GM18499 (cell line): ENCODE data around the gene CDC25C.
A peak's percentile ranks its signal among the peaks of the same experiment; 100 is the strongest.

Source experiments
- ATAC-seq: cut with Tn5 transposase; IDR thresholded peaks from one replicate; pipeline ENCODE4 v1.9.1; 2021; ENCODE audit warnings: moderate number of reproducible peaks; ENCODE audit not compliant: insufficient read depth, unreplicated experiment

Gene CDC25C

GRCh38 chr5:138331449-138332368 is at the start of gene CDC25C:
Gene CDC25C (minus strand): TSS chr5:138331804. CDS start chr5:138331180, 624 bp downstream.
- ATAC-seq = peak; percentile 92

GRCh38 chr5:138372653-138373052 is 41.0 kb upstream of the CDC25C start:
- ATAC-seq = no peak

- no peak for ATAC-seq
Observed at GRCh38 chr5:138372225-138372624, 40.6 kb upstream of the CDC25C start.

- no peak for ATAC-seq
Observed at GRCh38 chr5:138371454-138371853, 39.9 kb upstream of the CDC25C start.

- ATAC-seq = no peak
Observed at GRCh38 chr5:138370537-138370936, 38.9 kb upstream of the CDC25C start.

GRCh38 chr5:138369706-138370105 is 38.1 kb upstream of the CDC25C start:
- no peak for ATAC-seq

- no peak for ATAC-seq
Observed at GRCh38 chr5:138369261-138369660, 37.7 kb upstream of the CDC25C start.

GRCh38 chr5:138366632-138367382 is 35.2 kb upstream of the CDC25C start:
- ATAC-seq = no peak

- no peak for ATAC-seq
Observed at GRCh38 chr5:138364576-138364975, 33.0 kb upstream of the CDC25C start.

- ATAC-seq = no peak
Observed at GRCh38 chr5:138360941-138361452, 29.4 kb upstream of the CDC25C start.

GRCh38 chr5:138359621-138360020 is 28.0 kb upstream of the CDC25C start:
- ATAC-seq = no peak

- ATAC-seq = peak; percentile 41
Observed at GRCh38 chr5:138354926-138355378, 23.3 kb upstream of the CDC25C start.

GRCh38 chr5:138354387-138354786 is 22.8 kb upstream of the CDC25C start:
- ATAC-seq = no peak

GRCh38 chr5:138353560-138354080 is 22.0 kb upstream of the CDC25C start:
- ATAC-seq = no peak

GRCh38 chr5:138352722-138353559 is 21.3 kb upstream of the CDC25C start:
- peak; percentile 19 for ATAC-seq

GRCh38 chr5:138352071-138352721 is 20.6 kb upstream of the CDC25C start, which contains the start of gene KDM3B:
Gene KDM3B (plus strand): TSS chr5:138352685. CDS start chr5:138352796, 111 bp downstream.
- ATAC-seq = peak; percentile 31

- no peak for ATAC-seq
Observed at GRCh38 chr5:138351517-138351916, 19.9 kb upstream of the CDC25C start.

GRCh38 chr5:138351056-138351455 is 19.5 kb upstream of the CDC25C start:
- no peak for ATAC-seq

GRCh38 chr5:138350563-138350890 is 18.9 kb upstream of the CDC25C start:
- ATAC-seq = no peak
